LNCAP (cell line): ENCODE measurements around the gene LMAN1.

Source experiments
- CTCF ChIP-seq: fragments of 450-650 bp; IDR thresholded peaks from 2 replicates; pipeline ENCODE4 v1.5.1; 2017; ENCODE audit warnings: mild to moderate bottlenecking

The LMAN1 gene

GRCh38 chr18:59387687-59388565 lies 28.9 kb upstream of the LMAN1 start:
- no peak for TF ChIP-seq CTCF

- TF ChIP-seq CTCF, result no peak
Observed at GRCh38 chr18:59386909-59387686, 28.0 kb upstream of the LMAN1 start.

- TF ChIP-seq CTCF, result no peak
Observed at GRCh38 chr18:59385191-59385590, 26.1 kb upstream of the LMAN1 start.

- no peak for TF ChIP-seq CTCF
Observed at GRCh38 chr18:59383851-59384250, 24.8 kb upstream of the LMAN1 start.

GRCh38 chr18:59382383-59382782 lies 23.3 kb upstream of the LMAN1 start:
- no peak for TF ChIP-seq CTCF

- TF ChIP-seq CTCF, result no peak
Observed at GRCh38 chr18:59381949-59382348, 22.9 kb upstream of the LMAN1 start.

GRCh38 chr18:59380706-59381105 lies 21.6 kb upstream of the LMAN1 start:
- no peak for TF ChIP-seq CTCF
